ENCODE results near the gene PHAF1.

The PHAF1 gene

GRCh38 chr16:67164599-67165061 is 54.9 kb downstream of the PHAF1 start, which contains the start of gene HSF4:
HSF4 (plus strand) TSS chr16:67164745; CDS start chr16:67164812, 67 bp downstream.
- DNase-seq = no peak

- DNase-seq = no peak
Measured at GRCh38 chr16:67165121-67166078, 55.7 kb downstream of the PHAF1 start.

- no peak for DNase-seq
Measured at GRCh38 chr16:67166110-67166547, 56.4 kb downstream of the PHAF1 start.

- no peak for DNase-seq
Measured at GRCh38 chr16:67166598-67167168, 56.9 kb downstream of the PHAF1 start.

GRCh38 chr16:67167588-67167987 is 57.8 kb downstream of the PHAF1 start:
- DNase-seq = no peak

GRCh38 chr16:67169011-67169451 is 59.3 kb downstream of the PHAF1 start:
- DNase-seq = no peak

- DNase-seq = peak; percentile 38
Measured at GRCh38 chr16:67169642-67170167, 60.0 kb downstream of the PHAF1 start.

- DNase-seq = peak; percentile 83
Measured at GRCh38 chr16:67170168-67170948, 60.6 kb downstream of the PHAF1 start, which contains the start of gene NOL3. NOL3 (plus strand) TSS chr16:67170538.

GRCh38 chr16:67170949-67171649 is 61.4 kb downstream of the PHAF1 start:
- DNase-seq = peak; percentile 30

- no peak for DNase-seq
Measured at GRCh38 chr16:67173323-67173722, 63.6 kb downstream of the PHAF1 start.

GRCh38 chr16:67173808-67174705 is 64.3 kb downstream of the PHAF1 start:
- peak; percentile 69 for DNase-seq

GRCh38 chr16:67174706-67175231 is 65.0 kb downstream of the PHAF1 start:
- no peak for DNase-seq

- no peak for DNase-seq
Measured at GRCh38 chr16:67176662-67177061, 66.9 kb downstream of the PHAF1 start.

GRCh38 chr16:67177743-67178699 is 68.3 kb downstream of the PHAF1 start:
- peak; percentile 28 for DNase-seq

- DNase-seq = no peak
Measured at GRCh38 chr16:67179421-67180080, 69.8 kb downstream of the PHAF1 start.

GRCh38 chr16:67180166-67180565 is 70.4 kb downstream of the PHAF1 start:
- DNase-seq = no peak

GRCh38 chr16:67181346-67181745 is 71.6 kb downstream of the PHAF1 start:
- DNase-seq = peak; percentile 79

GRCh38 chr16:67182288-67182687 is 72.5 kb downstream of the PHAF1 start:
- no peak for DNase-seq

GRCh38 chr16:67183284-67183626 is 73.5 kb downstream of the PHAF1 start:
- DNase-seq = no peak

Measured in fibroblast of skin of right quadriceps (primary cell).